HFFc6 (cell line): Measurements from ENCODE around the gene CMTM5. TPM values are rescaled to one million over a fixed set of nuclear protein-coding genes. Genes with fewer than 3 reads are reported as not detected.
"Not testable (repeated sequence)": the region's sequence is repeated elsewhere in the genome, so short reads cannot be mapped to it uniquely, and the experiment has no call there.

Experiments
- DNase-seq: peaks from one replicate; pipeline ENCODE4 v3.0.0-alpha.2; 2018
- H3K27ac Mint-ChIP-seq: 2 replicates; pipeline ENCODE4 v1.8.0; 2020; ENCODE audit warnings: mild to moderate bottlenecking, mixed read lengths
- H3K27me3 Mint-ChIP-seq: 2 replicates; pipeline ENCODE4 v1.8.0; 2021; ENCODE audit warnings: mild to moderate bottlenecking, moderate library complexity, mixed read lengths; ENCODE audit not compliant: insufficient read depth
- H3K36me3 Mint-ChIP-seq: 2 replicates; pipeline ENCODE4 v1.8.0; 2021; ENCODE audit warnings: low read depth, mixed read lengths
- H3K4me1 Mint-ChIP-seq: 2 replicates; pipeline ENCODE4 v1.8.0; 2020; ENCODE audit warnings: low read depth, mixed read lengths
- H3K4me3 Mint-ChIP-seq: 2 replicates; pipeline ENCODE4 v1.8.0; 2020; ENCODE audit warnings: mild to moderate bottlenecking, moderate library complexity, mixed read lengths
- H3K9me3 Mint-ChIP-seq: 2 replicates; pipeline ENCODE4 v1.8.0; 2020; ENCODE audit warnings: mild to moderate bottlenecking, mixed read lengths
- CTCF ChIP-seq: fragments of 200-600 bp; sonication (generic); IDR thresholded peaks from 2 replicates; pipeline ENCODE4 v1.5.0; 2021; ENCODE audit warnings: antibody characterized with exemption, mild to moderate bottlenecking
- total RNA-seq, 6 experiments: library from RNA; stranded (reverse); fragmentation: NEBNext Ultra II Directional; extraction: Animal tissue kit (Norgen Biotek cat#: 25700); gene quantifications; 2 replicates in 1 of 6; 3 replicates in 5 of 6; pipeline ENCODE4 v1.2.3, GENCODE V29; 2021

The CMTM5 gene
- total RNA-seq, 6 experiments from 2014 or later, result not detected

- H3K27ac Mint-ChIP-seq, result no peak overlapping the region
- no peak for TF ChIP-seq CTCF
- H3K27me3 Mint-ChIP-seq, result peaks cover 67% of the 10 kb centered on the region
- no peak for DNase-seq
- H3K4me3 Mint-ChIP-seq, result no peak overlapping the region
- H3K4me1 Mint-ChIP-seq, result no peaks in the 10 kb centered on the region
- no peaks in the 10 kb centered on the region for H3K9me3 Mint-ChIP-seq
- H3K36me3 Mint-ChIP-seq, result no peaks in the 10 kb centered on the region
These were observed 36.8 kb downstream of the CMTM5 start for GRCh38 chr14:23413681-23414080.

- Mint-ChIP-seq H3K36me3 (no peaks in the 10 kb centered on the region), H3K4me3 (no peak overlapping the region), H3K27ac (no peak overlapping the region), H3K9me3 (no peaks in the 10 kb centered on the region), H3K27me3 (peaks cover 72% of the 10 kb centered on the region), H3K4me1 (no peaks in the 10 kb centered on the region)
- TF ChIP-seq CTCF, result no peak
- no peak for DNase-seq
These were observed 37.4 kb downstream of the CMTM5 start for GRCh38 chr14:23414254-23414653.

- DNase-seq, result no peak
- Mint-ChIP-seq H3K4me3 (no peak overlapping the region), H3K9me3 (no peaks in the 10 kb centered on the region), H3K27ac (no peak overlapping the region), H3K27me3 (peaks cover 72% of the 10 kb centered on the region), H3K4me1 (no peaks in the 10 kb centered on the region), H3K36me3 (no peaks in the 10 kb centered on the region)
- no peak for TF ChIP-seq CTCF
These were observed 38.3 kb downstream of the CMTM5 start for GRCh38 chr14:23414906-23415820.

GRCh38 chr14:23415821-23416778, 39.3 kb downstream of the CMTM5 start:
- Mint-ChIP-seq H3K27me3 (peaks cover 74% of the 10 kb centered on the region), H3K36me3 (no peaks in the 10 kb centered on the region), H3K27ac (no peak overlapping the region), H3K4me3 (no peak overlapping the region), H3K4me1 (no peaks in the 10 kb centered on the region), H3K9me3 (no peaks in the 10 kb centered on the region)
- no peak for DNase-seq
- TF ChIP-seq CTCF, result no peak

- Mint-ChIP-seq H3K4me1 (no peaks in the 10 kb centered on the region), H3K9me3 (no peaks in the 10 kb centered on the region), H3K27me3 (peaks cover 74% of the 10 kb centered on the region), H3K4me3 (no peak overlapping the region), H3K27ac (no peak overlapping the region), H3K36me3 (no peaks in the 10 kb centered on the region)
- no peak for TF ChIP-seq CTCF
- no peak for DNase-seq
These were observed 40.0 kb downstream of the CMTM5 start for GRCh38 chr14:23416801-23417200.

GRCh38 chr14:23417269-23417668, 40.4 kb downstream of the CMTM5 start:
- H3K36me3 Mint-ChIP-seq, H3K4me1 Mint-ChIP-seq, DNase-seq, H3K4me3 Mint-ChIP-seq, H3K9me3 Mint-ChIP-seq, H3K27ac Mint-ChIP-seq: not testable (repeated sequence)
- peaks cover 70% of the 10 kb centered on the region for H3K27me3 Mint-ChIP-seq
